ENCODE data around the gene NAALADL2. TPM values are rescaled to one million over a fixed set of nuclear protein-coding genes. Genes with fewer than 3 reads are reported as not detected.
A peak's percentile ranks its signal among the peaks of the same experiment; 100 is the strongest.

The NAALADL2 gene
- total RNA-seq, 1 donor from 2014 or later: 5.2 TPM

GRCh38 chr3:175464362-175464761, 605.2 kb downstream of the NAALADL2 start:
- no peak for DNase-seq (ENCODE audit: missing footprints)

DNA sequence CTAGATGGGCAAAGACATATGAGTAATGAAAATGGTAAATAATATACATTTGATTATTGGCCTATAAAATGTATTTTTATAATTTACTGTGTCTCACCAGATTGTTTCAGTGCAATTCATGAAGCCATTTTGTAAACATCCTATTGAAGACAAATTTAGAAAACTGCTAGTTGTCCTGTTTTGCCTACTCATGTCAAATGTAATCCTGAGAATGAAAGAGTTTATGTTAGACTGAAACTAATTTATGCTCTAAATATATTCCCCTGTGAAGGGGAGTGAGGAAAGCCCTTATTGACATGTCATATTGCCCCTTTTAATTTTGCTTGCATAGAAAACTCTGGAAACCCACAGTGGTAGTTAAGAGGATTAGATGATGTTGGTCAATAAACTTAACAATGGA, 610.0 kb downstream of the NAALADL2 start:
- no peak for DNase-seq (ENCODE audit: missing footprints)
- no peak for ATAC-seq
- intact Hi-C loops (cut with DNase I): no loop called here

More at GRCh38 chr3:175464362-175464761, 605.2 kb downstream of the NAALADL2 start:
- intact Hi-C loops (cut with DNase I): no loop called here
- ATAC-seq: peak; percentile 52

GRCh38 chr3:175475765-175476164, 616.6 kb downstream of the NAALADL2 start:
- no peak for ATAC-seq
- DNase-seq (ENCODE audit: missing footprints): no peak
- intact Hi-C loops (cut with DNase I): no loop called here

DNA sequence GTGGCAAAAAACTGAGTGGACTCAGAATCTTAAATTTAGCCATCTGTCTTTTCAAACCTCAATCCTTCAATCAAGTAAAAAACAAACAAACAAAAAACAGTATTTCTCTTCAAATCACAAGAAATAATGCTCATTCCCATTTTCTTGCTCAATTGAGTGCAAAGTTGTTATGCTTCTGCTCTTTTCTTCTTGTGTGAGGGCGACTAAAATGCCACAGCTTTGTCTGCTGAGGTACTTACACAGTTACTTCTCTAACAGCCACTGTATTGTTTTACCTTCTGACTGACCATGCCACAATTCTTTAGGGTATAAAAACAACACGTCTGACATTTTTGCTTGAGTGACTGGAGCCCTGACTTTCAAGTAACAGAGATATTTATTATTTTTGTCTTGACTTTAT, 617.4 kb downstream of the NAALADL2 start:
- intact Hi-C loops (cut with DNase I): no loop called here

GRCh38 chr3:175477651-175478224, 618.6 kb downstream of the NAALADL2 start:
- intact Hi-C loops (cut with DNase I): no loop called here
- DNase-seq (ENCODE audit: missing footprints) (no peak), ATAC-seq (no peak)

More for the DNA sequence above, 617.4 kb downstream of the NAALADL2 start:
- DNase-seq (ENCODE audit: missing footprints) (no peak), ATAC-seq (no peak)

- DNase-seq (ENCODE audit: missing footprints): no peak
- intact Hi-C loops (cut with DNase I): no loop called here
- no peak for ATAC-seq
These were observed 619.2 kb downstream of the NAALADL2 start for GRCh38 chr3:175478301-175478700.

GRCh38 chr3:175479175-175479574, 620.0 kb downstream of the NAALADL2 start:
- ATAC-seq (no peak), DNase-seq (ENCODE audit: missing footprints) (no peak)
- intact Hi-C loops (cut with DNase I): no loop called here

GRCh38 chr3:175479800-175480199, 620.7 kb downstream of the NAALADL2 start:
- ATAC-seq (no peak), DNase-seq (ENCODE audit: missing footprints) (no peak)
- intact Hi-C loops (cut with DNase I): no loop called here

GRCh38 chr3:175484666-175485065, 625.5 kb downstream of the NAALADL2 start:
- no peak for ATAC-seq
- intact Hi-C loops (cut with DNase I): no loop called here

GRCh38 chr3:175485436-175485835, 626.3 kb downstream of the NAALADL2 start:
- intact Hi-C loops (cut with DNase I): no loop called here
- DNase-seq (ENCODE audit: missing footprints) (no peak), ATAC-seq (no peak)

More at GRCh38 chr3:175484666-175485065, 625.5 kb downstream of the NAALADL2 start:
- no peak for DNase-seq (ENCODE audit: missing footprints)

- DNase-seq (ENCODE audit: missing footprints) (no peak), ATAC-seq (no peak)
- intact Hi-C loops (cut with DNase I): no loop called here
These were observed 627.1 kb downstream of the NAALADL2 start for GRCh38 chr3:175486255-175486654.

DNA sequence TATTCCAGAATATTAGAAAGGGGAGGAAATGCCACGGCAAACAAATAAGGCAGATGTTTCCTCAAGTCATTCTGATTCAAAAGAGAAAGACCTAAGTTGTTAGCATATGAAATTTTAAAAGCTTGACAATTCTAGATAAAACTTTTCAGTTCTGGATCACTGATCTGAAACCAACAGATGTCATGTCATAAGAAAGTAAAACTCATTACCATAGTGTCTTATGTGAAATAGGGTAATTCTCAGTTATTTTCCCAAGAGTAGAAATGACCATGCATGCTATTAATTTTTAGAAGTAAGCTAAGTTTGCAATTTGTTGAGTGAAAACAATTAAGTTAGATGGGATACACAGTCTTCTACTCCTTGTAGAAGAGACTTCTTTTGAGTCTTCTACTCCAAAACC, 630.3 kb downstream of the NAALADL2 start:
- DNase-seq (ENCODE audit: missing footprints) (no peak), ATAC-seq (no peak)
- intact Hi-C loops (cut with DNase I): no loop called here

- ATAC-seq: no peak
- intact Hi-C loops (cut with DNase I): no loop called here
- DNase-seq (ENCODE audit: missing footprints): no peak
These were observed 634.2 kb downstream of the NAALADL2 start for GRCh38 chr3:175493301-175493700.

GRCh38 chr3:175495331-175495730, 636.2 kb downstream of the NAALADL2 start:
- intact Hi-C loops (cut with DNase I): no loop called here
- ATAC-seq (no peak), DNase-seq (ENCODE audit: missing footprints) (no peak)

- no peak for DNase-seq (ENCODE audit: missing footprints)
- no peak for ATAC-seq
- intact Hi-C loops (cut with DNase I): no loop called here
These were observed 643.0 kb downstream of the NAALADL2 start for GRCh38 chr3:175502155-175502554.

DNA sequence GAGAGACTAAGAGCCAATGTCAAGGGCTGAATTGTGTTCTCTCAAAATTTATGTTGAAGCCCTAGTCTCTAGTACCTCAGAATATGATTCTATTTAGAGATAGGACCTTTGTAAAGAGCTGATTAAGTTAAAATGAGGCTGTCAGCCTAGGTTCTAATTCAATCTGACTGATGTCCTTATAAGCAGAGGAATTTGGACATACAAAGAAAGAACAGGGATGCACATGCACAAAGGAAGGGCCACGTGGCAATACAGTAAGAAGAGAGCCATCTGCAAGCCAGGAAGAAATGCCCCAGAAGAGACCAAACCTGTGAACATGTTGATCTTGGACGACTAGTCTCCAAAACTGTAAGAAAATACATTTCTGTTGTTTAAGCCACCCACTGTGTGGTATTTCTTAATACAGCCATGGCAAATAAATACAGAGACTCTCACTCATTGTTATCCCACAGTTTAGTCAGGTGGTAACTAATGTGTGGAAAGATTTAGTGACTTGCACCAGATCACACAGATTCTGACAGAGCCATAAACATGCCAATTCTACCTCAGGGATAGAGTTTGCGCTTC, 652.2 kb downstream of the NAALADL2 start:
- intact Hi-C loops (cut with DNase I): no loop called here
- no peak for ATAC-seq
- DNase-seq (ENCODE audit: missing footprints): no peak

DNA sequence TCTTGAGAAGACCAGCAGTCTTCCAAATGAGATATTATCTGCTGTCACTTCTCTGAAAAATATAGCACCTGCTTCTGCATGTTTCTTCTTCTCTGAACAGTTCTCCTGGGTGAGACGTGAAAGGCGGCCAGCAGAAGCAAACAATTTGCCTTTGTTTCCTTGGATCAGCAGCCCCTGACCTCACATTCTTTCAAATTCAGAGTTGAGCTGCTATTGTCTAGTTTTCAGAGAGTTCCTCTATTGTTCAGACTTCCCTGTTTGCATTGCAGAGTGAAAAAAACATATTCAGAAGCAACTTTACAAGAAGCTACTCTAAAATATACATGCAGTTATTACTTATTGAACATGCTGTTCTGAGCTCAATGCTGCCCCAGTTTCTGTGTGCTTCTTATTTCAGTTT, 653.6 kb downstream of the NAALADL2 start:
- DNase-seq (ENCODE audit: missing footprints) (no peak), ATAC-seq (no peak)
- intact Hi-C loops (cut with DNase I): no loop called here

DNA sequence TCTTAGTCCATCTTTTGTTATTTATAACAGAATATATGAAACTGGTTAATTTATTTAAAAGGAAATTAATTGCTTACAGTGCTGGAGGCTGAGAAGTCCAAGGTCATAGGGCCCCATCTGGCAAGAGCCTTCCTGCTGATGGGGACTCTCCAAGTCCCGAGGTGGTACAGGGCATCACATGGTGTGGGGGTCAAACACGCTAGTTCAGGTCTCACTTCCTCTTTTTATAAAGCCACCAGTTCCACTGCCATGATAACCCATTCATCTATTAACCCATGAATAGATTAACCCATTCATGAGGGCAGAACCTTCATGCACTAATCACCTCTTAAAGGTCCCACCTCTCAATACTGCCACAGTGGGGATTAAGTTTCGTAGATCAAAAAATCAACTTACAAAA, 659.3 kb downstream of the NAALADL2 start:
- no peak for ATAC-seq
- no peak for DNase-seq (ENCODE audit: missing footprints)
- intact Hi-C loops (cut with DNase I): no loop called here

DNA sequence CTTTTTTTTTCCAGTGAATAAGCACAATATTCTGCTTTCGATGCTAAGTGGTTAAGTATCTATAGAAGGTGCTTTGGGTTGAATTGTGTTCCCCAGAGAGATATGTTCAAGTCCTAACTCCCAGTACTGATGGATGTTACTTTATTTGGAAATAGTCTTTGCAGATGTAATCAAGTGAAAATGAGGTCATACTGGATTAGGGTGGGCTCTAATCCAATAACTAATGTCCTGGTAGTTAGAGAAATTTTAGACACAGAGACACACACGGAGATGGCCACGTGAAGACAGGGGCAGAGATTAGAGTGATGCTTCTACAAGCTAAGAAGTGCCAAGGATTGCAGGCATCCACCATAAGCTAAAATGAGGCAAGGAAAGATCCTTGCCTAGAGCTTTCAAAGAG, 662.3 kb downstream of the NAALADL2 start:
- intact Hi-C loops (cut with DNase I): no loop called here
- no peak for ATAC-seq
- DNase-seq (ENCODE audit: missing footprints): no peak

DNA sequence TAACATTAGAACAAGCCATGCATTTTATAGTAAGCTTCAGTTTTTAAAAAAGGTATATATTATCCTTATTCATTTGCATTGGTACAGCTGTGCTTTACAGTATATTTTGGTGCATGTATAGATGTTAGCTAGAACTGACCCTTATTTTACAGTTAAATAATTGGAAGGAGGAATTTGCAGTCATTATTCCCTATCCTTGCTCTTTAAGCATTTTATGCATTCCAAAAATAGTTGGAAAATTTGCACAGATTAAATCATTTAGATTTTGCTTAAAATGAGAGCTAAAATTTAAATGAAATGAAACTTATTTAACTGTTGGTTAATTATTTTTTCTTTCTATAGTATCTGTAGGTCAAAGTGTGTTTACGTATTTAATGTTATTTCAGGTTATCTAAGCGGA, 667.1 kb downstream of the NAALADL2 start:
- intact Hi-C loops (cut with DNase I): no loop called here
- no peak for DNase-seq (ENCODE audit: missing footprints)
- ATAC-seq: no peak

Data from Right ventricle myocardium inferior (tissue), 1 donor.